Fibroblast of the aortic adventitia (primary cell): ENCODE results near the gene CNIH3. TPM values are rescaled to one million over a fixed set of nuclear protein-coding genes. Genes with fewer than 3 reads are reported as not detected.
A peak's percentile ranks its signal among the peaks of the same experiment; 100 is the strongest.

Experiments used
- DNase-seq: peaks from one replicate; pipeline ENCODE4 v3.0.0-alpha.2; 2010; ENCODE audit warnings: low read depth
- H3K4me3 ChIP-seq: 2 replicates; pipeline ENCODE4 v1.5.1; 2011; ENCODE audit warnings: low read depth, mild to moderate bottlenecking, control low read depth, low read length, moderate library complexity
- total RNA-seq: library from RNA; depleted of rRNA; stranded (reverse); fragments of >200 nt; gene quantifications from 2 replicates; pipeline ENCODE4 v1.2.3, GENCODE V29; 2012; ENCODE audit warnings: low replicate concordance
- TF ChIP-seq, protein P1 (sequence below): IDR thresholded peaks from 2 replicates; pipeline ENCODE4 v1.5.1; 2011; ENCODE audit warnings: mild to moderate bottlenecking, low read length, control low read depth, inconsistent platforms; ENCODE audit not compliant: insufficient read depth

The CNIH3 gene
- total RNA-seq, 1 donor: 31.5 TPM

DNA sequence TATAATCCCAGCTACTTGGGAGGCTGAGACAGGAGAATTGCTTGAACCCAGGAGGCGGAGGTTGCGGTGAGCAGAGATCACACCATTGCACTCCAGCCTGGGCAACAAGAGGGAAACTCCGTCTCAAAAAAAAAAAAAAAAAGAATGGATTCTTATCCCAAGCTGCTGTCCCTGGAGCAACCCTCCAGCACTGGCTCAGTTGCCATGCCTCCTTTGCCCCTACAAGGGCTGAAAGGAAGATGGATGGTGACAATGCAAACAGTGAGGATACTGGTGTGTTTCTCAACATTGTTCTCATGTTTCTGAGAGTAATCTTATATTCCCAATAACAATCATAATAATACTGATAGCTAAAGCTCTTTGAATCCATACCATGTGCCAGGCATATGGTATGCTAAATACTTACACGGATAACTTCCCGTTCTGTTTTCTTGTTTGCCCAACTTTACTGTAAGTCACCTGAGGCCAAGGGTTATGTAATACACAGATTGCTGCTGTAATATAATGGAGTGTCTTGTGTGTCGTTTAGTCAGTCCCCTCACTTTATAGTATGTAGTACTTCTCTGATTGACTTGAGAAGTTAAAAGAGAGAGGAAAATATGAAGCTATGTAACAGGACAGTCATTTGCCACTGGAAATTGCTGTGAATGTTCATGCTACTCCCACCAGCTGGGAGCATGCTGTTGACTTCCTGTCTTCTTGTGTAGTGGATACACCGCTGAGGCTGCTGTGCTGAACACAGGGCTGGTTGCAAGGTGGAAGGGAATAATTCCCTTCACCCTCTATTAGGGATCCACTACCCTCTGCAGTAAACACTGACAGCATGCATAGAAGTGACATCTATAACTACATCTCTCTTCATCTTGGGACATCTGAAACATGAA is 153.6 kb downstream of the CNIH3 start:
- DNase-seq: no peak
- no peak overlapping the region for H3K4me3 ChIP-seq
- TF ChIP-seq, protein P1, sequence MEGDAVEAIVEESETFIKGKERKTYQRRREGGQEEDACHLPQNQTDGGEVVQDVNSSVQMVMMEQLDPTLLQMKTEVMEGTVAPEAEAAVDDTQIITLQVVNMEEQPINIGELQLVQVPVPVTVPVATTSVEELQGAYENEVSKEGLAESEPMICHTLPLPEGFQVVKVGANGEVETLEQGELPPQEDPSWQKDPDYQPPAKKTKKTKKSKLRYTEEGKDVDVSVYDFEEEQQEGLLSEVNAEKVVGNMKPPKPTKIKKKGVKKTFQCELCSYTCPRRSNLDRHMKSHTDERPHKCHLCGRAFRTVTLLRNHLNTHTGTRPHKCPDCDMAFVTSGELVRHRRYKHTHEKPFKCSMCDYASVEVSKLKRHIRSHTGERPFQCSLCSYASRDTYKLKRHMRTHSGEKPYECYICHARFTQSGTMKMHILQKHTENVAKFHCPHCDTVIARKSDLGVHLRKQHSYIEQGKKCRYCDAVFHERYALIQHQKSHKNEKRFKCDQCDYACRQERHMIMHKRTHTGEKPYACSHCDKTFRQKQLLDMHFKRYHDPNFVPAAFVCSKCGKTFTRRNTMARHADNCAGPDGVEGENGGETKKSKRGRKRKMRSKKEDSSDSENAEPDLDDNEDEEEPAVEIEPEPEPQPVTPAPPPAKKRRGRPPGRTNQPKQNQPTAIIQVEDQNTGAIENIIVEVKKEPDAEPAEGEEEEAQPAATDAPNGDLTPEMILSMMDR: no peak

DNA sequence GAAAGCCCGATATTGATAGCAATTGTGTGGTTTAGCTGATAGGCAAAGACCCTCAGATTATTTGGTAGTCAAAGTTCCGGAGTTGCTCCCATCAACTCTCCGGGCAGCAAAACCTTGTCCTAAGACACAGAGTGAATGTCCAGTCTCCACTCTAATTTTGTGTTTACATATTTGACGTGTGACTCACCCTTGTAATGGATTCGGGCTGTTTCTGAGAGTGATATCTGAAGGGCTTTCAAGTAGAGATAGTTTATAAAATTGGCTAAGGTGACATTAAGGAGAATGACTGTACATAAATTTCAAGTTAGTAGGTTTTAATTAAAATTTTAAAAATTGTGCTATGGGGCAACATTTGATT is 154.2 kb downstream of the CNIH3 start:
- DNase-seq: peak; percentile 80
- H3K4me3 ChIP-seq: no peak overlapping the region
- TF ChIP-seq, protein P1: no peak

- DNase-seq: no peak
- no peak overlapping the region for H3K4me3 ChIP-seq
- TF ChIP-seq, protein P1: no peak
Observed at GRCh38 chr1:224773646-224774045, 157.5 kb downstream of the CNIH3 start.

DNA sequence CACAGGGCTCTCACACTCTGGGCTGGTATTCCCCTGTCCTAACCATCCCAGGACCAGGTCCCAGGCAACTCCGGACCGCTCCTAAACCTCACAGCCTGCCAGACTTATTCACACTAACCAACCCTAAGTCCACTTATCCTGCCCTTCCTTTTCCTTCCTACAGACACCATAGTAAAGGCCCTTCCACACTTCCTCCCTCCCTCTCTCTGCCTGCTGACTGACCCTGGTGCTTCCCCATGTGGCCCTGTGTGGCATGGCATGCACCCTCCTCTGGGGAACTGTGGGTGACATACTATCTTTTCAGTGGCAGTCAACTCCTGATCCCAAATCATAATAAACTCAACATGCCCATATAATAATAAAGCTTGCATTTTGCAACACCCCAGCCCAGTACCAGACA is 158.3 kb downstream of the CNIH3 start:
- DNase-seq: no peak
- no peak overlapping the region for H3K4me3 ChIP-seq
- TF ChIP-seq, protein P1: peak; percentile 15

DNA sequence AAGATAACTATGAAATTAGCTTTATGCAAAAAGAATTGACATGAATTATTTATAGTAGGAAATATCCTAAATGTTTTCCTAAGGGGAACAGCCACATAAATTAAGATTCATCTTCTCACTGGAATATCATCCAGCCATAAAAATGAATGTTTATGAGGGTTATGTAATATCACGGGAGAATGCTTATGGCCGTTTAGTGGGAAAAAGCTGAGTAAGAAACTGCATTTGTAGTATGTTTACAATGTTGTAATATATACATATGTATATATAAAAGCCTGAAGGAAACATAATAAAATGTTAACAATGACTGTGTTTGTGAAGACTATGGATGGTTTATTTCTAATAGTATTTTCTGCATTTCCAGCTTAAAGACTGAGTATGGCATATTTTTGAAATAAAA is 161.1 kb downstream of the CNIH3 start:
- no peak overlapping the region for H3K4me3 ChIP-seq
- TF ChIP-seq, protein P1: no peak
- DNase-seq: no peak

- DNase-seq: no peak
- H3K4me3 ChIP-seq: no peak overlapping the region
- TF ChIP-seq, protein P1: no peak
Observed at GRCh38 chr1:224779536-224779935, 163.4 kb downstream of the CNIH3 start.
